Transverse colon (tissue), 4 donors: ENCODE results near the gene USP6NL. TPM values are rescaled to one million over a fixed set of nuclear protein-coding genes. Genes with fewer than 3 reads are reported as not detected.

Experiments
- DNase-seq: peaks from one replicate; pipeline ENCODE4 v3.0.0-alpha.2; 2019
- H3K27ac ChIP-seq, 4 donors: fragments of 200-600 bp; sonication (generic); 2 replicates each; pipeline ENCODE4 v1.5.1; 2016 to 2018; ENCODE audit warnings: inconsistent platforms in 4 of 4
- H3K27me3 ChIP-seq: fragments of 200-600 bp; sonication (generic); 2 replicates; pipeline ENCODE4 v1.5.1; 2017; ENCODE audit warnings: inconsistent platforms
- H3K36me3 ChIP-seq, 4 donors: fragments of 200-600 bp; sonication (generic); 2 replicates each; pipeline ENCODE4 v1.5.1; 2017 to 2019; ENCODE audit warnings: inconsistent platforms in 4 of 4
- H3K4me1 ChIP-seq, 4 donors: fragments of 200-600 bp; sonication (generic); 2 replicates each; pipeline ENCODE4 v1.5.1; 2017 to 2020; ENCODE audit warnings: inconsistent platforms in 4 of 4
- H3K4me3 ChIP-seq, 4 donors: fragments of 200-600 bp; sonication (generic); 1 replicate in 1 of 4; 2 replicates in 3 of 4; pipeline versions ENCODE4 v1.5.1 to v1.6.1; 2017 to 2019; ENCODE audit warnings: inconsistent platforms in 4 of 4
- H3K9me3 ChIP-seq, 2 donors: fragments of 200-600 bp; sonication (generic); 2 replicates each; pipeline ENCODE4 v1.5.1; 2017 to 2019; ENCODE audit warnings: inconsistent platforms in 2 of 2
- EP300 ChIP-seq: sonication (generic); formaldehyde crosslinking; IDR thresholded peaks from one replicate; pipeline ENCODE4 v1.6.1; 2017; ENCODE audit warnings: antibody characterized with exemption, low read depth
- POLR2A ChIP-seq: fragments of 450-650 bp; IDR thresholded peaks from one replicate; pipeline ENCODE4 v1.6.1; 2016; ENCODE audit warnings: antibody characterized with exemption, mild to moderate bottlenecking, moderate library complexity
- POLR2AphosphoS5 ChIP-seq, 3 donors: sonication (generic); formaldehyde crosslinking; IDR thresholded peaks; one replicate each; pipeline ENCODE4 v1.6.1; 2016; ENCODE audit warnings: antibody characterized with exemption in 3 of 3
- WGBS, 2 donors: methylation state at CpG; one replicate each; pipeline ENCODE4 v1.1.5; 2018; ENCODE audit warnings: low coverage in 1 of 2; 5-methylcytosine and 5-hydroxymethylcytosine counted together
- in situ Hi-C, 4 donors: fragments of 200-750 bp; cut with MboI; loops; one replicate each; pipeline versions ENCODE4 v1.15.0 to v1.15.1; 2017; ENCODE audit warnings: low sequenced_read_pairs in 3 of 4, low pct_ligation_motif_present in 1 of 4, low pct_unique_long_range_greater_than_20kb in 1 of 4
- intact Hi-C: fragments of 100-400 bp; cut with DNase I; formaldehyde crosslinking; loops from one replicate; pipeline ENCODE4 v1.15.1; 2023; ENCODE audit warnings: low total_unique reads
- total RNA-seq, 4 donors: library from RNA; depleted of rRNA; stranded (reverse); fragments of >200 nt; gene quantifications; one replicate each; pipeline ENCODE4 v1.1.0, GENCODE V29; 2016
- TF ChIP-seq, protein P1 (sequence below), 5 experiments: fragments of 200-600 bp in 3 of 5; fragments of 450-650 bp in 2 of 5; sonication (generic) in 3 of 5; IDR thresholded peaks; 1 replicate in 2 of 5; 2 replicates in 3 of 5; pipeline ENCODE4 v1.5.1; 2016 to 2017; ENCODE audit warnings: antibody characterized with exemption in 5 of 5, inconsistent platforms in 3 of 5, mild to moderate bottlenecking in 2 of 5, moderate library complexity in 1 of 5

USP6NL gene
- total RNA-seq, 4 donors from 2014 or later = 17.3 to 45.8 (median 26.6) TPM

DNA sequence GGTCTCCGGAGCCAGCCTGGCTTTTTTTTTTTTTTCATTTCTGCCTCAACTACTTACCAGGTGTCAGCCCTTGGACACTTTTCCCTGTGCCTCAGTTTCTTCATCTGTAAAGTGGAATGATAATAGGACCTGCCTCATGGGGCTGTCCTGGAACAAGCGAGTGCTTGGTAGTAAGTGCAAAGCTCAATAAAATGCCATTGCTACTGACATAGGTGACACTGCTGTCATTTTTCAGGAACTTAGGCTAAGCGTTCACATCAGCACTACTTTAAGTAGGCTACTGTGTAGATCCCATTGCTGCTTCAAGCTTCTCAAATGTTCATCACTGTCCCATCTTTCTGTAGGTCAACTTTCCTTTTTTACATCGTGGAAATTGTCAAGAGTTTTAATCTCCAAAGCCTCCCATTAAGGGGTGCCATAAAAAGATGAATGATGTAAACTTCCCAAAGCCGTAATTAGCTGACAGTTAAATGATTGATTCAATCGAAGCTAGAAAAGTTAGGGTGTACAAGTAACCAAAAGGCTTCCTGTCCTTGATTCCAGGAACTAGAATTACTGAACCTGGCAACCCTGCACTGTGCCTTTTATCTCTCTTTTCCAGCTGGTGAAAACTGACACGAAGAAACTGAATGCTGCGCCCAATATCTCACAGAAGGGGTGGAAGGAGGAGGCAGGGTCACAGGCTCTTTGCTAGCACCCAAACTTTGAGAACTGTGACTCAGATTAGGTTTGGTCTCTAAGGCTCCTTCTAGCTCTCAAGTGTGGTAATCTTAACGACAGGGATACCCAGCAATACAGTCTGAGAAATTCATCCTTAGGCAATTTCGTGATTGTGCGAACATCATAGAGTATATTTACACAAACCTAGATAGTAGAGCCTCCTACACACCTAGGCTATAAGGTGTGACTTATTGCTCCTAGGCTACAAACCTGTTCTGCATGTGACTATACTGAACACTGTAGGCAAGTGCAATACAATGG lies 861 bp upstream of the USP6NL start:
- Histone ChIP-seq H3K36me3 (no peaks in the 10 kb centered on the region), H3K9me3 (no peaks in the 10 kb centered on the region), H3K27me3 (no peaks in the 10 kb centered on the region), H3K27ac (peak overlapping the region; percentile 92 to 97 (median 96)), H3K4me3 (peak overlapping the region; percentile 68 to 98 (median 85)), H3K4me1 (peaks cover 5 to 40% (median 23%) of the 10 kb centered on the region in 4 donors)
- in situ Hi-C loops (no loop called here), intact Hi-C loops (no loop called here)
- WGBS, 2 donors = 18 to 29% methylated on average over 9 to 11 of the region's 11 CpGs
- DNase-seq = no peak
- TF ChIP-seq POLR2A (no peak), POLR2AphosphoS5 (IDR thresholded peaks at IDR 0.05) (no peak), EP300 (no peak)
- TF ChIP-seq, protein P1, sequence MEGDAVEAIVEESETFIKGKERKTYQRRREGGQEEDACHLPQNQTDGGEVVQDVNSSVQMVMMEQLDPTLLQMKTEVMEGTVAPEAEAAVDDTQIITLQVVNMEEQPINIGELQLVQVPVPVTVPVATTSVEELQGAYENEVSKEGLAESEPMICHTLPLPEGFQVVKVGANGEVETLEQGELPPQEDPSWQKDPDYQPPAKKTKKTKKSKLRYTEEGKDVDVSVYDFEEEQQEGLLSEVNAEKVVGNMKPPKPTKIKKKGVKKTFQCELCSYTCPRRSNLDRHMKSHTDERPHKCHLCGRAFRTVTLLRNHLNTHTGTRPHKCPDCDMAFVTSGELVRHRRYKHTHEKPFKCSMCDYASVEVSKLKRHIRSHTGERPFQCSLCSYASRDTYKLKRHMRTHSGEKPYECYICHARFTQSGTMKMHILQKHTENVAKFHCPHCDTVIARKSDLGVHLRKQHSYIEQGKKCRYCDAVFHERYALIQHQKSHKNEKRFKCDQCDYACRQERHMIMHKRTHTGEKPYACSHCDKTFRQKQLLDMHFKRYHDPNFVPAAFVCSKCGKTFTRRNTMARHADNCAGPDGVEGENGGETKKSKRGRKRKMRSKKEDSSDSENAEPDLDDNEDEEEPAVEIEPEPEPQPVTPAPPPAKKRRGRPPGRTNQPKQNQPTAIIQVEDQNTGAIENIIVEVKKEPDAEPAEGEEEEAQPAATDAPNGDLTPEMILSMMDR (IDR thresholded peaks at IDR 0.05) = no peak

DNA sequence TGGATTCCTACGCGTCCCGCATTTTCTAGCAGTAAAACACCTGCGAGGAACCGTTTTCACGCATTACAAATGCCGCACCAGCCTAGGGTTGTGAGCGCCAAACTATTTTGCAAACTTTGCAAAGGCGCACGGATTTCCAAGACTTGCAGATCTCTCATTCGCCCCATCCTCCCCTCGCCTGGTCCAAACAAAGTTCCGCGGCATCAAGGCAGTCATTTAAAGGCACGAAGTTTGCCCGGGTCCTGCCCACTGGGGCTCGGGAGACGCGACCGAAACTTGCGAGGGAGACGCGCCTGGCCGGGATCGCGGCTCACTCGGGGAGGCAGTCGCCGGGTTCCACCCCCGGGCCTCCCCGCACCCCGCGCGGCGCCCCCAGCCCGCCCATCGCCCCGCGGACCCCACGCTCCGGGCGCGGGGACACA lies 613 bp downstream of the USP6NL start:
- in situ Hi-C loops = no loop called here
- 0% methylated on average over 2 to 31 of the region's 43 CpGs for WGBS, 2 donors
- Histone ChIP-seq H3K27ac (peak overlapping the region; percentile 92 to 97 (median 96)), H3K4me1 (peaks cover 5 to 40% (median 23%) of the 10 kb centered on the region in 4 donors), H3K9me3 (no peaks in the 10 kb centered on the region), H3K27me3 (no peaks in the 10 kb centered on the region), H3K36me3 (no peaks in the 10 kb centered on the region), H3K4me3 (peak overlapping the region; percentile 68 to 98 (median 87))
- peak; percentile 38 for DNase-seq
- TF ChIP-seq POLR2A (no peak), EP300 (no peak), POLR2AphosphoS5 (IDR thresholded peaks at IDR 0.05) (no peak)
- TF ChIP-seq, protein P1 (IDR thresholded peaks at IDR 0.05) = no peak
- intact Hi-C loops = no loop called here

DNA sequence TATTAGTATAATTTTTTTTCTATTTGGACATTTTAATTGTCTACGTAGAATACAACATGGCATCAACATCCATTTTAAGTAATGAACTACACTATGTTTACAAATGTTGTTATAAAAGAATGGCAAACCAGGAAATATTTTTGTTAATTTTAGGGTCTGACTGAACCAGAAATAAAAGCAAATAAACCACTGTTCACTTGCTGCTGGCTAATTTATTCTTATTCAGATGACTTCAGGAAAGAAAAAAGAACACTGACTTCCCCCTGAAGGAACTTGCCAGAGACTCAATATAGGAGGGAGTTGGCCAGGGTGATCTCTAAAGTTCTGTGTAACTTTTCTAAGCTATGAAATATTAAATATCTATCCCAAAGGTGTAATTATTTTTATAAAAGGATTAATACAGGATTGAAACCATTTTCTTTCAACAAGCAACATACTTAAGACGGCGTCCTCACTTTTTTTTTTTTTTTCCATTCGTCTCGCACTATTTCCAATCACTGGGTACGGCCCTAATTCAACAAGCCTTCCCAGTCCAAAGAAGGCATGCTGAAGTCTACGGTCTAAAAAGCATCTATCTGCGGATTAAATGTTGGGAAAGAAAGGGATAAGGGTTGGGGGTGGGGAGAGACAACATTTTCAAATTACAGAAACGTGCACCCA lies 1.2 kb downstream of the USP6NL start:
- no peaks in the 10 kb centered on the region for H3K27me3 ChIP-seq
- in situ Hi-C loops = no loop called here
- peak overlapping the region; percentile 92 to 97 (median 96) for H3K27ac ChIP-seq
- peaks cover 5 to 44% (median 23%) of the 10 kb centered on the region in 4 donors for H3K4me1 ChIP-seq
- intact Hi-C loops = no loop called here
- no peaks in the 10 kb centered on the region for H3K36me3 ChIP-seq
- TF ChIP-seq EP300 = no peak
- TF ChIP-seq, protein P1 (IDR thresholded peaks at IDR 0.05) = no peak
- TF ChIP-seq POLR2AphosphoS5 (IDR thresholded peaks at IDR 0.05) = no peak
- WGBS, 2 donors = 1 to 8% methylated on average over 9 of the region's 9 CpGs
- no peaks in the 10 kb centered on the region for H3K9me3 ChIP-seq
- no peak for DNase-seq
- H3K4me3 ChIP-seq = peak overlapping the region; percentile 68 to 98 (median 87)

DNA sequence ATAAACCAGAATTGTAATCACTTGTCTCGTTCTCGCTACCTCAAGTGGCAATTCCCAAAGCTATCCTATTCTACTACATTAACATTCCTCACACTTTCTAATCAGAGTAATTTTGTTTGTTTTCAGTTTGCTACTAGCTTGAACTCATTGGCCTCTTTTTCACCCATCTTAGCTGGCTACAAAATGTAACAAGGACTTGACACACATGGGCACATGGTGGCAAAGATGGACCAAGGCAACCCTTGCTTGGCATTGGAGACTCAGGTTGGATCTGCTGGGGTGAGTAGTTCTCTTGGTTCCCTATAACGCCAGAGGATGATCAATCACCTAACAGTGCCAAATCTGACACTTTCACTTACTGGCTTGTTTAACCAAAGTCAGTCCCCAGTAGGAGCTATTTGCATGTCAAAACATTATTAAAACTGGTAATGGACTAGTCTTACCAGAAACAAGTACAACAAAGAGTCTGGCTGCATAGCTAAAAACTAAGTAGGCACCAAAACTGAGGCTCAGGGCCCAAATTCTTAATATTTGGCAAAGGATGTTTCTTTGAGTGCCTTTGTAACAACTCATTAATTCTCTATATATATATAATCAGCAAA lies 1.9 kb downstream of the USP6NL start:
- H3K27me3 ChIP-seq = no peaks in the 10 kb centered on the region
- in situ Hi-C loops (no loop called here), intact Hi-C loops (no loop called here)
- WGBS, 2 donors = 75 to 100% methylated on average over 2 to 3 of the region's 3 CpGs
- peaks cover 5 to 49% (median 25%) of the 10 kb centered on the region in 4 donors for H3K4me1 ChIP-seq
- no peaks in the 10 kb centered on the region for H3K36me3 ChIP-seq
- TF ChIP-seq EP300 = no peak
- H3K4me3 ChIP-seq = no peak overlapping the region
- H3K27ac ChIP-seq = peak overlapping the region in 3 of 4 donors; percentile 92 to 97 (median 96)
- DNase-seq = no peak
- H3K9me3 ChIP-seq = no peaks in the 10 kb centered on the region
